ENCODE measurements around the gene FILIP1L. TPM values are rescaled to one million over a fixed set of nuclear protein-coding genes. Genes with fewer than 3 reads are reported as not detected.

FILIP1L gene
- total RNA-seq, 1 experiment from 2014 or later: 4.3 TPM

- CTCF ChIA-PET: no interaction called here
Measured at GRCh38 chr3:99919694-99920093, 194.6 kb downstream of the FILIP1L start.

DNA sequence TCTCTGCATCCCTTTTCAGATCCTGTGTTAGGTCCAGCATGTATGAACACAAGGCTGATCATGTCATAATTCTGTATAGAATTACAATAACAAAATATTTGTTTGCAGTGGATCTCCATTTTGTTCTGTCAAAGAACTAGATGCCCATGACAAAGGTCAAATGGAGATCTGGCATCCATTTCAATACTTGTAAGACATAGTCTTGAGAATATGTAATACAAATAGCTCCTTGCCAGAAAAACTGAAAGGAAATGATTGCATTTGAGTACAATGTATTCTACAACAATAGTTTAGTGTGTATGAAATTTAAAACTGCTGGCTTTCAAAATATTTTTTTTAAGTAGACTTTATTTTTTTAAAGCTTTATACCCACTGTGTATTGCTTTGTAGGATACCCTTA lies 195.6 kb downstream of the FILIP1L start:
- peaks cover 13% of the 10 kb centered on the region for H3K4me1 ChIP-seq (ENCODE audit: insufficient read depth, low read length, poor library complexity, severe bottlenecking)
- H3K27me3 ChIP-seq (replicated peaks; ENCODE audit: insufficient read depth, low read depth, low read length, poor library complexity): no peaks in the 10 kb centered on the region
- H3K36me3 ChIP-seq (ENCODE audit: insufficient read depth, low read length, poor library complexity, severe bottlenecking): no peaks in the 10 kb centered on the region
- ChIA-PET POLR2A (ENCODE audit: low non-redundant PET) (no interaction called here), CTCF (no interaction called here)
- H3K4me3 ChIP-seq (ENCODE audit: low read depth, low read length, poor library complexity, severe bottlenecking): no peak overlapping the region
- BruUV-seq (replicated peaks): no TSS peak
- no peaks in the 10 kb centered on the region for H3K9me3 ChIP-seq (ENCODE audit: low read depth, low read length, poor library complexity, severe bottlenecking)
- TF ChIP-seq, protein P1, sequence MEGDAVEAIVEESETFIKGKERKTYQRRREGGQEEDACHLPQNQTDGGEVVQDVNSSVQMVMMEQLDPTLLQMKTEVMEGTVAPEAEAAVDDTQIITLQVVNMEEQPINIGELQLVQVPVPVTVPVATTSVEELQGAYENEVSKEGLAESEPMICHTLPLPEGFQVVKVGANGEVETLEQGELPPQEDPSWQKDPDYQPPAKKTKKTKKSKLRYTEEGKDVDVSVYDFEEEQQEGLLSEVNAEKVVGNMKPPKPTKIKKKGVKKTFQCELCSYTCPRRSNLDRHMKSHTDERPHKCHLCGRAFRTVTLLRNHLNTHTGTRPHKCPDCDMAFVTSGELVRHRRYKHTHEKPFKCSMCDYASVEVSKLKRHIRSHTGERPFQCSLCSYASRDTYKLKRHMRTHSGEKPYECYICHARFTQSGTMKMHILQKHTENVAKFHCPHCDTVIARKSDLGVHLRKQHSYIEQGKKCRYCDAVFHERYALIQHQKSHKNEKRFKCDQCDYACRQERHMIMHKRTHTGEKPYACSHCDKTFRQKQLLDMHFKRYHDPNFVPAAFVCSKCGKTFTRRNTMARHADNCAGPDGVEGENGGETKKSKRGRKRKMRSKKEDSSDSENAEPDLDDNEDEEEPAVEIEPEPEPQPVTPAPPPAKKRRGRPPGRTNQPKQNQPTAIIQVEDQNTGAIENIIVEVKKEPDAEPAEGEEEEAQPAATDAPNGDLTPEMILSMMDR (conservative IDR thresholded peaks at IDR 0.05; ENCODE audit: low read depth, low read length): no peak
- TF ChIP-seq EZH2 (IDR thresholded peaks at IDR 0.05; ENCODE audit: borderline replicate concordance, low read depth, low read length, poor library complexity, severe bottlenecking): no peak
- DNase-seq (ENCODE audit: low spot score): no peak
- intact Hi-C loops (cut with micrococcal nuclease; ENCODE audit: unreplicated experiment): no loop called here
- H3K27ac ChIP-seq (ENCODE audit: low read depth, low read length, poor library complexity, severe bottlenecking): no peak overlapping the region

More at GRCh38 chr3:99919694-99920093, 194.6 kb downstream of the FILIP1L start:
- no peaks in the 10 kb centered on the region for H3K9me3 ChIP-seq (ENCODE audit: low read depth, low read length, poor library complexity, severe bottlenecking)
- H3K27ac ChIP-seq (ENCODE audit: low read depth, low read length, poor library complexity, severe bottlenecking): no peak overlapping the region
- no peak overlapping the region for H3K4me3 ChIP-seq (ENCODE audit: low read depth, low read length, poor library complexity, severe bottlenecking)
- no peaks in the 10 kb centered on the region for H3K36me3 ChIP-seq (ENCODE audit: insufficient read depth, low read length, poor library complexity, severe bottlenecking)
- no peak for TF ChIP-seq EZH2 (IDR thresholded peaks at IDR 0.05; ENCODE audit: borderline replicate concordance, low read depth, low read length, poor library complexity, severe bottlenecking)
- TF ChIP-seq, protein P1 (conservative IDR thresholded peaks at IDR 0.05; ENCODE audit: low read depth, low read length): no peak
- BruUV-seq (replicated peaks): no TSS peak
- POLR2A ChIA-PET (ENCODE audit: low non-redundant PET): no interaction called here
- intact Hi-C loops (cut with micrococcal nuclease; ENCODE audit: unreplicated experiment): no loop called here
- peaks cover 13% of the 10 kb centered on the region for H3K4me1 ChIP-seq (ENCODE audit: insufficient read depth, low read length, poor library complexity, severe bottlenecking)
- DNase-seq (ENCODE audit: low spot score): no peak
- no peaks in the 10 kb centered on the region for H3K27me3 ChIP-seq (replicated peaks; ENCODE audit: insufficient read depth, low read depth, low read length, poor library complexity)

- peaks cover 18% of the 10 kb centered on the region for H3K4me1 ChIP-seq (ENCODE audit: insufficient read depth, low read length, poor library complexity, severe bottlenecking)
- ChIA-PET POLR2A (ENCODE audit: low non-redundant PET) (no interaction called here), CTCF (no interaction called here)
- intact Hi-C loops (cut with micrococcal nuclease; ENCODE audit: unreplicated experiment): no loop called here
- no peaks in the 10 kb centered on the region for H3K36me3 ChIP-seq (ENCODE audit: insufficient read depth, low read length, poor library complexity, severe bottlenecking)
- H3K9me3 ChIP-seq (ENCODE audit: low read depth, low read length, poor library complexity, severe bottlenecking): no peaks in the 10 kb centered on the region
- H3K27ac ChIP-seq (ENCODE audit: low read depth, low read length, poor library complexity, severe bottlenecking): no peak overlapping the region
- no peaks in the 10 kb centered on the region for H3K27me3 ChIP-seq (replicated peaks; ENCODE audit: insufficient read depth, low read depth, low read length, poor library complexity)
- no peak overlapping the region for H3K4me3 ChIP-seq (ENCODE audit: low read depth, low read length, poor library complexity, severe bottlenecking)
- no peak for TF ChIP-seq EZH2 (IDR thresholded peaks at IDR 0.05; ENCODE audit: borderline replicate concordance, low read depth, low read length, poor library complexity, severe bottlenecking)
- TF ChIP-seq, protein P1 (conservative IDR thresholded peaks at IDR 0.05; ENCODE audit: low read depth, low read length): no peak
- DNase-seq (ENCODE audit: low spot score): no peak
- no TSS peak for BruUV-seq (replicated peaks)
Measured at GRCh38 chr3:99915906-99916432, 198.3 kb downstream of the FILIP1L start.
